ENCODE measurements around the gene IFNL3.

DNA sequence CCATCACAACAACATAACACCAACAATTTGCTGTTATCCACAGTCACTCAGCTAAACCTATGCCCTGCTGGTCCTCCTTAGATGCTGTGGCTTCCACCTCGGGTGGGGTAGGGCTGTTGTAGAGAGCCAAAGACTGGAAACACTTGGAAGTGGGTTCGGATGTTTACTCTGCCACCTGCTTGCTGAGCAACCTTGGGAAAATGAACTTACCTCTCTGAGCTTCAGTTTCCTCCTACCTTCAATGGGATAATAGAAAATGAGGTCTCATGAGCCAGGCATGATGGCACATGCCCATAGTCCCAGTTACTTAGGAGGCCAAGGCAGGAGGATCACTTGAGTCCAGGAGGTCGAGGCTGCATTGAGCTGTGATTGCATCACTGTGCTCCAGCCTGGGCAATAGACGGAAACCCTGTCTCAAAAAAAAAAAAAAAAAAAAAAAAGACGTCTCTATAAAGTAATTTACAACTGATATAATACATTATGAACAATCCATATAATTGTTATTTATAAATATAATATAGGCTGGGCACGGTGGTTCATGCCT, 37.4 kb downstream of the IFNL3 start:
- TF ChIP-seq POLR2A (IDR thresholded peaks at IDR 0.05) = no peak
- TF ChIP-seq, protein P1, sequence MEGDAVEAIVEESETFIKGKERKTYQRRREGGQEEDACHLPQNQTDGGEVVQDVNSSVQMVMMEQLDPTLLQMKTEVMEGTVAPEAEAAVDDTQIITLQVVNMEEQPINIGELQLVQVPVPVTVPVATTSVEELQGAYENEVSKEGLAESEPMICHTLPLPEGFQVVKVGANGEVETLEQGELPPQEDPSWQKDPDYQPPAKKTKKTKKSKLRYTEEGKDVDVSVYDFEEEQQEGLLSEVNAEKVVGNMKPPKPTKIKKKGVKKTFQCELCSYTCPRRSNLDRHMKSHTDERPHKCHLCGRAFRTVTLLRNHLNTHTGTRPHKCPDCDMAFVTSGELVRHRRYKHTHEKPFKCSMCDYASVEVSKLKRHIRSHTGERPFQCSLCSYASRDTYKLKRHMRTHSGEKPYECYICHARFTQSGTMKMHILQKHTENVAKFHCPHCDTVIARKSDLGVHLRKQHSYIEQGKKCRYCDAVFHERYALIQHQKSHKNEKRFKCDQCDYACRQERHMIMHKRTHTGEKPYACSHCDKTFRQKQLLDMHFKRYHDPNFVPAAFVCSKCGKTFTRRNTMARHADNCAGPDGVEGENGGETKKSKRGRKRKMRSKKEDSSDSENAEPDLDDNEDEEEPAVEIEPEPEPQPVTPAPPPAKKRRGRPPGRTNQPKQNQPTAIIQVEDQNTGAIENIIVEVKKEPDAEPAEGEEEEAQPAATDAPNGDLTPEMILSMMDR (IDR thresholded peaks at IDR 0.05) = no peak

All from lower leg skin (tissue), 3 donors.